ENCODE results near the gene INSL3. TPM values are rescaled to one million over a fixed set of nuclear protein-coding genes. Genes with fewer than 3 reads are reported as not detected.
A peak's percentile ranks its signal among the peaks of the same experiment; 100 is the strongest.

INSL3 gene
- total and polyA plus RNA-seq, 11 donors = 0.56 TPM; not detected in 10

GRCh38 chr19:17854061-17854460 lies 32.7 kb upstream of the INSL3 start:
- H3K36me3 ChIP-seq = no peaks in the 10 kb centered on the region
- H3K27ac ChIP-seq = no peak overlapping the region
- peaks cover 0 to 34% (median under 1%) of the 10 kb centered on the region in 12 donors for H3K4me1 ChIP-seq
- intact Hi-C loops (cut with DNase I) = loop anchor here (2.0 to 10.0 kb wide), 7 partner anchors 69 to 509 kb away; partner anchors contain the start of gene TMEM221 (in 2 of the 10)
- 79 to 91% (median 84%) methylated on average over 6 of the region's 6 CpGs for WGBS, 4 donors
- no peak for ATAC-seq
- H3K4me3 ChIP-seq = no peak overlapping the region
- no peak for TF ChIP-seq POLR2A (IDR thresholded peaks at IDR 0.05)
- TF ChIP-seq, protein P1, sequence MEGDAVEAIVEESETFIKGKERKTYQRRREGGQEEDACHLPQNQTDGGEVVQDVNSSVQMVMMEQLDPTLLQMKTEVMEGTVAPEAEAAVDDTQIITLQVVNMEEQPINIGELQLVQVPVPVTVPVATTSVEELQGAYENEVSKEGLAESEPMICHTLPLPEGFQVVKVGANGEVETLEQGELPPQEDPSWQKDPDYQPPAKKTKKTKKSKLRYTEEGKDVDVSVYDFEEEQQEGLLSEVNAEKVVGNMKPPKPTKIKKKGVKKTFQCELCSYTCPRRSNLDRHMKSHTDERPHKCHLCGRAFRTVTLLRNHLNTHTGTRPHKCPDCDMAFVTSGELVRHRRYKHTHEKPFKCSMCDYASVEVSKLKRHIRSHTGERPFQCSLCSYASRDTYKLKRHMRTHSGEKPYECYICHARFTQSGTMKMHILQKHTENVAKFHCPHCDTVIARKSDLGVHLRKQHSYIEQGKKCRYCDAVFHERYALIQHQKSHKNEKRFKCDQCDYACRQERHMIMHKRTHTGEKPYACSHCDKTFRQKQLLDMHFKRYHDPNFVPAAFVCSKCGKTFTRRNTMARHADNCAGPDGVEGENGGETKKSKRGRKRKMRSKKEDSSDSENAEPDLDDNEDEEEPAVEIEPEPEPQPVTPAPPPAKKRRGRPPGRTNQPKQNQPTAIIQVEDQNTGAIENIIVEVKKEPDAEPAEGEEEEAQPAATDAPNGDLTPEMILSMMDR (IDR thresholded peaks at IDR 0.05) = no peak
- DNase-seq = no peak
- no peaks in the 10 kb centered on the region for H3K9me3 ChIP-seq
- H3K27me3 ChIP-seq = no peaks in the 10 kb centered on the region

- H3K27me3 ChIP-seq = peaks cover 0 to 17% (median 0%) of the 10 kb centered on the region in 9 donors
- WGBS, 4 donors = 67 to 80% (median 78%) methylated on average over 14 of the region's 14 CpGs
- H3K4me1 ChIP-seq = peaks cover 0 to 73% (median 3%) of the 10 kb centered on the region in 12 donors
- H3K4me3 ChIP-seq = no peak overlapping the region
- intact Hi-C loops (cut with DNase I) = no loop called here
- ATAC-seq (peak in 1 of 4 donors; percentile 18), DNase-seq (no peak)
- H3K27ac ChIP-seq = peak overlapping the region in 4 of 12 donors; percentile 68 to 95 (median 76)
- TF ChIP-seq POLR2A (IDR thresholded peaks at IDR 0.05) = no peak
- TF ChIP-seq, protein P1 (IDR thresholded peaks at IDR 0.05) = no peak
- H3K9me3 ChIP-seq = no peaks in the 10 kb centered on the region
- peaks cover 0 to 10% (median 0%) of the 10 kb centered on the region in 9 donors for H3K36me3 ChIP-seq
These were observed 27.4 kb upstream of the INSL3 start for GRCh38 chr19:17848595-17849292.

- DNase-seq (peak; percentile 64 to 90 (median 71)), ATAC-seq (peak in 3 of 4 donors; percentile 59 to 80 (median 77))
- intact Hi-C loops (cut with DNase I) = no loop called here
- H3K27me3 ChIP-seq = peaks cover 0 to 20% (median 0%) of the 10 kb centered on the region in 9 donors
- H3K36me3 ChIP-seq = peaks cover 0 to 20% (median 0%) of the 10 kb centered on the region in 9 donors
- peak within 1 kb of the TSS in 10 of 12 donors; percentile 15 to 95 (median 71) for H3K27ac ChIP-seq
- H3K9me3 ChIP-seq = no peaks in the 10 kb centered on the region
- 6 to 14% (median 8%) methylated on average over 11 to 40 of the region's 40 CpGs for WGBS, 4 donors
- no peak for TF ChIP-seq POLR2A (IDR thresholded peaks at IDR 0.05)
- TF ChIP-seq, protein P1 (IDR thresholded peaks at IDR 0.05) = no peak
- H3K4me3 ChIP-seq = peak within 1 kb of the TSS in 11 of 12 donors; percentile 10 to 73 (median 46)
- peaks cover 0 to 81% (median 3%) of the 10 kb centered on the region in 12 donors for H3K4me1 ChIP-seq
These were observed 26.4 kb upstream of the INSL3 start, which contains the start of gene JAK3 for GRCh38 chr19:17847538-17848366. Gene JAK3, minus strand, starts transcription at chr19:17847982. Its CDS starts 3,565 bp downstream, at chr19:17844417.
